GM12878 (cell line): ENCODE results near the gene HEATR9.

ENCODE experiments used
- NFIC ChIP-seq: IDR thresholded peaks from 2 replicates; pipeline ENCODE4 v1.6.1; 2012; ENCODE audit warnings: low read depth, mild to moderate bottlenecking, inconsistent platforms, low read length, moderate library complexity
- SP1 ChIP-seq: IDR thresholded peaks from one replicate; pipeline ENCODE4 v1.6.1; 2011; ENCODE audit warnings: low read depth, low read length
- ZNF274 ChIP-seq: IDR thresholded peaks from one replicate; pipeline ENCODE4 v1.8.0; 2011; ENCODE audit not compliant: insufficient read length, insufficient read depth
- TF ChIP-seq, protein P1 (sequence below), 3 experiments: IDR thresholded peaks in 2 of 3; conservative IDR thresholded peaks in 1 of 3; 2 replicates each; pipeline ENCODE4 v1.5.1; 2011; ENCODE audit warnings: low read depth in 3 of 3, low read length in 3 of 3, mild to moderate bottlenecking in 3 of 3, control low read depth in 2 of 3, moderate library complexity in 2 of 3, inconsistent platforms in 1 of 3, mixed read lengths in 1 of 3; ENCODE audit not compliant: control insufficient read depth in 2 of 3, insufficient read depth in 1 of 3; ENCODE audit errors: extremely low read depth in 1 of 3

DNA sequence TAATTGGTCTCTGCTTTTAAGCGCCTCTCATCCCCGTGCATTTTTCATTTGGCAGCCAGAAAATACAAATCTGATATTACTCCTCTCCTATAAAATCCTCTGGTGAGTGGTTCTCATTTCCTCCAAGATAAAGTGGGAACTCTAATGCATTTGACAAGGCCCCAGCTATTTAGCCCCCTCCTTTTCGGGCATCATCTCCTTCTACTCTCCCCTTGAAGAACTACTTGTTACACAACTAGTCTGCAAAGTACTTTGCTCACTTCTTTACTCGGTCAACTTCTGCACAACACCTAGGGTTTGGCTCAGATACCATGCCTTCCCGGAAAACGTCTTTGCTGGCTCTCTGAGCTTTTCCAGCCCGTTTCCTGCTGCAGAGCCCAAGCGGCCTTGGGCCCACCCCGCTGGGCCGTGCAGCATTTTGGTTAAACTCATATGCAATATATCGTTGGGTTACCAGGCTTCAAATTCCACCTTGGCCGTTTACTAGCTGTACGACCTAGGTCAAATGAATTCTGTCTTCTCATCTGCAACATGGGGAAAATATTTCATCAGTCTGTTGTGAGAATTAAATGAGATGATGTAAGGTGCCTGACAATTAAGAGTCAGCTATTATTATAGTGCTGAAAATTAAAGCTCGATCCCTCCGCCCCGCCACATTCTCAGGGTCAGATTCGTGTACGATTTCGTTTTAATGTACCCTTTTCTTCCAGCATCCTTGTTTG lies 60.3 kb downstream of the HEATR9 start:
- TF ChIP-seq ZNF274, result no peak
- TF ChIP-seq, protein P1, sequence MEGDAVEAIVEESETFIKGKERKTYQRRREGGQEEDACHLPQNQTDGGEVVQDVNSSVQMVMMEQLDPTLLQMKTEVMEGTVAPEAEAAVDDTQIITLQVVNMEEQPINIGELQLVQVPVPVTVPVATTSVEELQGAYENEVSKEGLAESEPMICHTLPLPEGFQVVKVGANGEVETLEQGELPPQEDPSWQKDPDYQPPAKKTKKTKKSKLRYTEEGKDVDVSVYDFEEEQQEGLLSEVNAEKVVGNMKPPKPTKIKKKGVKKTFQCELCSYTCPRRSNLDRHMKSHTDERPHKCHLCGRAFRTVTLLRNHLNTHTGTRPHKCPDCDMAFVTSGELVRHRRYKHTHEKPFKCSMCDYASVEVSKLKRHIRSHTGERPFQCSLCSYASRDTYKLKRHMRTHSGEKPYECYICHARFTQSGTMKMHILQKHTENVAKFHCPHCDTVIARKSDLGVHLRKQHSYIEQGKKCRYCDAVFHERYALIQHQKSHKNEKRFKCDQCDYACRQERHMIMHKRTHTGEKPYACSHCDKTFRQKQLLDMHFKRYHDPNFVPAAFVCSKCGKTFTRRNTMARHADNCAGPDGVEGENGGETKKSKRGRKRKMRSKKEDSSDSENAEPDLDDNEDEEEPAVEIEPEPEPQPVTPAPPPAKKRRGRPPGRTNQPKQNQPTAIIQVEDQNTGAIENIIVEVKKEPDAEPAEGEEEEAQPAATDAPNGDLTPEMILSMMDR (IDR thresholded peaks at IDR 0.05 in 2 of 3, conservative IDR thresholded peaks at IDR 0.05 in 1 of 3; ENCODE audit: control insufficient read depth in 2 of 3, extremely low read depth in 1 of 3, insufficient read depth in 1 of 3, low read depth in 3 of 3, low read length in 3 of 3), result no peak
- TF ChIP-seq NFIC, result no peak
- no peak for TF ChIP-seq SP1
